Lower lobe of right lung (tissue), 2 donors: ENCODE data around the gene YWHAE. TPM values are rescaled to one million over a fixed set of nuclear protein-coding genes. Genes with fewer than 3 reads are reported as not detected.
"Not testable (repeated sequence)": the region's sequence is repeated elsewhere in the genome, so short reads cannot be mapped to it uniquely, and the experiment has no call there.

Experiments used
- ATAC-seq, 2 donors: fragments of 200-7000 bp; cut with Tn5 transposase; one replicate each; pipeline ENCODE4 v1.9.1; 2020 to 2022; ENCODE audit warnings: mild to moderate bottlenecking in 2 of 2, moderate library complexity in 2 of 2
- DNase-seq: peaks from one replicate; pipeline ENCODE4 v3.0.0-alpha.2; 2020
- H3K27ac ChIP-seq: fragments of 200-600 bp; one replicate; pipeline ENCODE4 v1.8.0; 2022
- H3K27me3 ChIP-seq: fragments of 200-600 bp; one replicate; pipeline ENCODE4 v1.8.0; 2022; ENCODE audit warnings: low read depth
- H3K36me3 ChIP-seq: fragments of 200-600 bp; one replicate; pipeline ENCODE4 v1.8.0; 2022; ENCODE audit warnings: mild to moderate bottlenecking
- H3K4me1 ChIP-seq: fragments of 200-600 bp; one replicate; pipeline ENCODE4 v1.8.0; 2022
- H3K4me3 ChIP-seq: fragments of 200-600 bp; one replicate; pipeline ENCODE4 v1.8.0; 2022; ENCODE audit warnings: mild to moderate bottlenecking
- H3K9me3 ChIP-seq: fragments of 200-600 bp; one replicate; pipeline ENCODE4 v1.8.0; 2022
- intact Hi-C: fragments of 100-400 bp; cut with DNase I; formaldehyde crosslinking; loops from one replicate; pipeline ENCODE4 v1.11.0; 2022
- total RNA-seq: library from RNA; stranded (reverse); fragmentation: NEBNext Ultra II Directional; extraction: Animal tissue kit (Norgen Biotek cat#: 25700); gene quantifications from one replicate; pipeline ENCODE4 v1.2.1, GENCODE V29; 2021
- TF ChIP-seq, protein P1 (sequence below): fragments of 200-600 bp; IDR thresholded peaks from one replicate; pipeline ENCODE4 v1.8.0; 2022; ENCODE audit warnings: antibody characterized with exemption, mild to moderate bottlenecking
- donor health status: DM: no; HTN: yes; CAD: no; lungs with severe emphysema.

Gene YWHAE
- total RNA-seq, 1 donor from 2014 or later = 383 TPM

DNA sequence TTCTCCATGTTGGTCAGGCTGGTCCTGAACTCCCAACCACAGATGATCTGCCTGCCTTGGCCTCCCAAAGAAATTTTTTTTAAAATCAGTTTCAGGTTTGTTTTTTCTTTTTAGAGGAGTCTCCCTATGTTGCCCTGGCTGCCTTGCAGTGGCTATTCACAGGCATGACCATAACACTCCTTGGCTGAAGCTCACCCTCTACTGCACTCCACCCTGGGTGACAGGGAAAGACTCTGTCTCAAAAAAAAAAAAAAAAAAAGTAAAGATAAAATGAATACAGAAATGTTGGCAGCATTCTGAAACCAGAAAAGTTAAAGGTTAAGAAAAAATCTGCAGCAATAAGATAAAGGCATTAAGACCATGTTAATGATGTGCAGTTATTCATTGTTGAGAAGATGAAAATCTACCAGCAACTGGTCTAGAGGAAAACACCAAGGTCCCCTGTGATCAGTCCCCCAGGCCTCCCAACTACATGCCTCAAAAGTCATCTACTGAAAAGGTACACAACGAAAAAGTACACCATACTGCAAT lies 15.1 kb downstream of the YWHAE start:
- no peak overlapping the region for H3K4me3 ChIP-seq
- intact Hi-C loops = no loop called here
- H3K4me1 ChIP-seq = peaks cover 86% of the 10 kb centered on the region
- H3K9me3 ChIP-seq = no peaks in the 10 kb centered on the region
- H3K27ac ChIP-seq = no peak overlapping the region
- TF ChIP-seq, protein P1, sequence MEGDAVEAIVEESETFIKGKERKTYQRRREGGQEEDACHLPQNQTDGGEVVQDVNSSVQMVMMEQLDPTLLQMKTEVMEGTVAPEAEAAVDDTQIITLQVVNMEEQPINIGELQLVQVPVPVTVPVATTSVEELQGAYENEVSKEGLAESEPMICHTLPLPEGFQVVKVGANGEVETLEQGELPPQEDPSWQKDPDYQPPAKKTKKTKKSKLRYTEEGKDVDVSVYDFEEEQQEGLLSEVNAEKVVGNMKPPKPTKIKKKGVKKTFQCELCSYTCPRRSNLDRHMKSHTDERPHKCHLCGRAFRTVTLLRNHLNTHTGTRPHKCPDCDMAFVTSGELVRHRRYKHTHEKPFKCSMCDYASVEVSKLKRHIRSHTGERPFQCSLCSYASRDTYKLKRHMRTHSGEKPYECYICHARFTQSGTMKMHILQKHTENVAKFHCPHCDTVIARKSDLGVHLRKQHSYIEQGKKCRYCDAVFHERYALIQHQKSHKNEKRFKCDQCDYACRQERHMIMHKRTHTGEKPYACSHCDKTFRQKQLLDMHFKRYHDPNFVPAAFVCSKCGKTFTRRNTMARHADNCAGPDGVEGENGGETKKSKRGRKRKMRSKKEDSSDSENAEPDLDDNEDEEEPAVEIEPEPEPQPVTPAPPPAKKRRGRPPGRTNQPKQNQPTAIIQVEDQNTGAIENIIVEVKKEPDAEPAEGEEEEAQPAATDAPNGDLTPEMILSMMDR = no peak
- H3K27me3 ChIP-seq = no peaks in the 10 kb centered on the region
- peaks cover 11% of the 10 kb centered on the region for H3K36me3 ChIP-seq
- DNase-seq = no peak
- no peak for ATAC-seq

- TF ChIP-seq, protein P1 = no peak
- Histone ChIP-seq H3K9me3 (no peaks in the 10 kb centered on the region), H3K4me1 (peaks cover 86% of the 10 kb centered on the region), H3K27ac (no peak overlapping the region), H3K27me3 (no peaks in the 10 kb centered on the region), H3K36me3 (peaks cover 19% of the 10 kb centered on the region), H3K4me3 (no peak overlapping the region)
- no peak for DNase-seq
- ATAC-seq = peak; percentile 41 to 46
- intact Hi-C loops = no loop called here
Observed at GRCh38 chr17:1379930-1380313, 20.1 kb downstream of the YWHAE start.

DNA sequence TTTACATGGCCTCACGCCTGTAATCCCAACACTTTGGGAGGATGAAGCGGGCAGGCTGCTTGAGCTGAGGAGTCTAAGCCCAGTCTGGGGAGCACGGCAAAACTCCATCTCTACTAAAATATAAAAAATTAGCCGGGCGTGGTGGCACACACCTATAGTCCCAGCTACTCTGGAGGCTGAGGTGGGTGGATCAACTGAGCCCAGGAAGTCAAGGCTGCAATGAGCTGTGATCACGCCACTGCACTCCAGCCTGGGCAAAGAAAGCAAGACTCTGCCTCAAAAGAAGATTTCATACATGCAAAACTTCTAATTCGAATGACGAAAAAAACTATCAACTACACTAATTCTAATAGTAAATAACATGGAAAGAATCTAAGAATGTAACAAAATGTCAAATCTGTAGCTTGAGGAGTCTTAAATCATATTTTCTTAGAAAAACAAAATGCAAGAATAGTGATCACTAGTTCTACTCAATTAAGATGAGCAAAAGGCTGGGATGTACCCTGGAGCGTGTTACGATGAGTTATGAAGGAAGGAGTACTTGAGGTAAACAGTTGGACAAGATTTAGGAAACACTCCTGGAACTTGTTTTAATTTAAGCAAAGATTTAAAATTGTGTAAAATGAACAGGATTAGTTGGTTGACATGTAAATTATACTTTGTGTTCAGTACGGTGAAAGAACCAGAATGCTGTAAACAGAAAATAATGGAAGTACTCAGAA lies 20.7 kb downstream of the YWHAE start:
- H3K4me1 ChIP-seq = peaks cover 86% of the 10 kb centered on the region
- no peak overlapping the region for H3K27ac ChIP-seq
- intact Hi-C loops = no loop called here
- ATAC-seq (peak in 1 of 2 donors; percentile 5), DNase-seq (no peak)
- TF ChIP-seq, protein P1 = no peak
- peaks cover 19% of the 10 kb centered on the region for H3K36me3 ChIP-seq
- no peaks in the 10 kb centered on the region for H3K27me3 ChIP-seq
- no peak overlapping the region for H3K4me3 ChIP-seq
- H3K9me3 ChIP-seq = no peaks in the 10 kb centered on the region

GRCh38 chr17:1378476-1378860 lies 21.6 kb downstream of the YWHAE start:
- intact Hi-C loops, DNase-seq, H3K27me3 ChIP-seq, ATAC-seq, H3K4me3 ChIP-seq, H3K27ac ChIP-seq, H3K9me3 ChIP-seq: not testable (repeated sequence)
- peaks cover 17% of the 10 kb centered on the region for H3K36me3 ChIP-seq
- peaks cover 86% of the 10 kb centered on the region for H3K4me1 ChIP-seq

- TF ChIP-seq, protein P1 = no peak
- H3K4me1 ChIP-seq = peaks cover 95% of the 10 kb centered on the region
Observed at GRCh38 chr17:1377334-1377733, 22.7 kb downstream of the YWHAE start.

DNA sequence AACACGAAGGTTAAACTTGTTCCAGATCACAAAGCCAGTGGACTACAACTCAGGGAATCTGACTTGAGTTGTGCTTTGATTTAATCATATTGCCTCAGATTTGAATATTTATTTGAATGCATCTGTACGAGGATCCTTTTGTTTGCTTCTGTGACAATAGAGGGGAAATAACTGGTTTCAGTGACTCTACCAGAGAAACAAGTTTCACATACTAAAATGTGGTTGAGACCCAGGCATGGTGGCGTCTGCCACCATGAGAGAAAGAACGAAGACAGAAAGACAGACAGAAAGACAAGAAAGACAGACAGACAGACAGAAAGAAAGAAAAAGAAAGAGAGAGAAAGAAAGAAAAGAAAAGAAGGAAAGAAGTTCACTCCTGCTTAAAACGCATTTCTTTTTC lies 24.0 kb downstream of the YWHAE start:
- intact Hi-C loops = no loop called here

More at GRCh38 chr17:1377334-1377733, 22.7 kb downstream of the YWHAE start:
- H3K9me3 ChIP-seq = no peaks in the 10 kb centered on the region
- ATAC-seq (no peak), DNase-seq (no peak)
- intact Hi-C loops = no loop called here
- H3K36me3 ChIP-seq = peaks cover 29% of the 10 kb centered on the region
- no peak overlapping the region for H3K27ac ChIP-seq
- no peak overlapping the region for H3K4me3 ChIP-seq
- H3K27me3 ChIP-seq = no peaks in the 10 kb centered on the region

More for the DNA sequence above, 24.0 kb downstream of the YWHAE start:
- Histone ChIP-seq H3K4me3 (no peak overlapping the region), H3K36me3 (peaks cover 37% of the 10 kb centered on the region), H3K27me3 (no peaks in the 10 kb centered on the region), H3K9me3 (no peaks in the 10 kb centered on the region), H3K27ac (no peak overlapping the region), H3K4me1 (peaks cover 97% of the 10 kb centered on the region)
- no peak for ATAC-seq
- no peak for DNase-seq
- TF ChIP-seq, protein P1 = no peak
